ENCODE results near the gene XRRA1.

XRRA1 gene

DNA sequence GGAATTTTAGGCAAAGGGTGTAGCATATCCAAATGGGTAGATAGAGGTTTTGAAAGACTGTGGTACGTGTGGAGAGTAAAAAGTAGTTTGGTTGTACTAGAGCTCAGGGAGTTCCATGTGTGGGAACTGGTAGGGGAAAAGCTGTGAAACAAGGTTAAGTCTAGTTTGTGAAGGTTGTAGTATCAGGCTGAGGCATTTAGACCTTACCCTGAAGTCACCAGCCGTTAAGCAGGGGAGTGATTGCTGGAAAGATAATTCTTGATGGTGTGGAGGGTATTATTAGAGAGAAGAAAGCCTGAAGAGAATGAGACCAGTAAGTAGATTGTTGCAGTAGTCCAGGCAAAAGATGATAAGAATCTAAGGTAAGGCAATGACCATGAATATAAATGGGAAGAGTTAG is 132.2 kb downstream of the XRRA1 start:
- no peak overlapping the region for H3K27ac Mint-ChIP-seq
- no peak overlapping the region for H3K4me3 Mint-ChIP-seq
- no peaks in the 10 kb centered on the region for H3K9me3 Mint-ChIP-seq
- no peaks in the 10 kb centered on the region for H3K27me3 Mint-ChIP-seq (ENCODE audit: low read depth)
- peaks cover 23% of the 10 kb centered on the region for H3K4me1 Mint-ChIP-seq (ENCODE audit: low read depth)
- peaks cover 39% of the 10 kb centered on the region for H3K36me3 Mint-ChIP-seq (ENCODE audit: low read depth)

- peaks cover 20% of the 10 kb centered on the region for H3K4me1 Mint-ChIP-seq (ENCODE audit: low read depth)
- H3K9me3 Mint-ChIP-seq, result no peaks in the 10 kb centered on the region
- no peak overlapping the region for H3K27ac Mint-ChIP-seq
- H3K4me3 Mint-ChIP-seq, result no peak overlapping the region
- H3K27me3 Mint-ChIP-seq (ENCODE audit: low read depth), result no peaks in the 10 kb centered on the region
- H3K36me3 Mint-ChIP-seq (ENCODE audit: low read depth), result peaks cover 38% of the 10 kb centered on the region
These were observed 132.9 kb downstream of the XRRA1 start for GRCh38 chr11:74815966-74816365.

- no peaks in the 10 kb centered on the region for H3K27me3 Mint-ChIP-seq (ENCODE audit: low read depth)
- peaks cover 7% of the 10 kb centered on the region for H3K36me3 Mint-ChIP-seq (ENCODE audit: low read depth)
- no peaks in the 10 kb centered on the region for H3K9me3 Mint-ChIP-seq
- no peak overlapping the region for H3K27ac Mint-ChIP-seq
- peaks cover 8% of the 10 kb centered on the region for H3K4me1 Mint-ChIP-seq (ENCODE audit: low read depth)
- H3K4me3 Mint-ChIP-seq, result no peak overlapping the region
These were observed 139.1 kb downstream of the XRRA1 start for GRCh38 chr11:74809801-74810200.

DNA sequence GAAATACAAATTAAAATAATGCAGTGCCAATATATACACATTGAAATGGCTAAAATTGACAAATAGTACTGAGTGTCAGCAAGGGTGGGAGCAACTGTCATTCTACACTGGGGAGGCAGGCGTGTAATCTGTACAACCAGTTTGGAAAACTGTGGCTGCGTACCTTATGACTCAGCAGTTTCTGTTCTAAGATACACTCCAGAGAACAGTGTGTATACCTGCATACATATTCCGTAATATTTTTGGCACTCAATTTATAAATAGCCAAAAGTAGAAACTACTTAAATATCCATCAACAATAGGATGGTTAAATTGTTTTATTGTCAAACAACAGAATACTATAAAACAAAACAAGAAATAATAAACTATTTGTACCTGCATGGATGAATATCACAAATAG is 142.6 kb downstream of the XRRA1 start:
- H3K27ac Mint-ChIP-seq, result no peak overlapping the region
- H3K4me1 Mint-ChIP-seq (ENCODE audit: low read depth), result peaks cover 8% of the 10 kb centered on the region
- no peaks in the 10 kb centered on the region for H3K27me3 Mint-ChIP-seq (ENCODE audit: low read depth)
- no peaks in the 10 kb centered on the region for H3K9me3 Mint-ChIP-seq
- H3K36me3 Mint-ChIP-seq (ENCODE audit: low read depth), result peaks cover 7% of the 10 kb centered on the region
- H3K4me3 Mint-ChIP-seq, result no peak overlapping the region

DNA sequence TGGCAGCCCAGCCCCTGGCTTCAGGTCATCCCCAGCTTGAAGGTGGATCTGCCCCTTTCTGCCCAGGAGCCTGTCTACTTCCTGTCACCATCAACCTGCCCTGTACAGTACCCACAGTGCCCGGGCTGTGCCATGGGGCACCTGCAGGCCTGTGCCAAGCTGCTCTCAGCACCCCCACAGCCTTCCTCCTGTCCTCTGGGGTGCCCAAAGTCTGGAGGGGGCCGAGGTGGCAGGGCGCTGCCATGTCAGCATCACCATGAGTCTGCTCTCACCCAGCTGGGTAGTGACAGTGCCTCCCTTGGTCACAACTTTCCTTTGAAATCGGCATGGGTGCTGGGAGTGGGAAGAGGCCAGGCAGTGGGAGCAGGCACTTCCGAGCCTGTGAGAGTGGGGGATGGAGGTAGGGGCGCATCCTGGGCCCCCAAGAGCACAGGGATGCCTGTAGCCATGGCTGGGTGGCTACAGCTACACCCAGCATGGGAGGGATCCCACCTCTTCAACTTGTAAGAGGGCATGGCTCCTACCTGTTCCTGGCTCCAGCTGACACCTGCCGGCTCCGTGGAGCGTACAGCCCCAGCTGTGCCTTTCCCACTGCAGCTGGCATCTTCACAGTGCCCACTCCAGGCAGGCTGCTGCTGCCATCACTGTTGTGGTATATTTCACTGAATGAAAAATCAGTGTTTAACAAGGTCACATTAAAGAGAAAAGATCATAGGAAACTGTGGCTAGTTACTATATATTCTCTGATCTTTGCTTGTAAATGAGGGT is 157.4 kb downstream of the XRRA1 start:
- Mint-ChIP-seq H3K36me3 (ENCODE audit: low read depth) (peaks cover 36% of the 10 kb centered on the region), H3K9me3 (no peaks in the 10 kb centered on the region), H3K4me3 (no peak overlapping the region), H3K27me3 (ENCODE audit: low read depth) (no peaks in the 10 kb centered on the region), H3K27ac (no peak overlapping the region), H3K4me1 (ENCODE audit: low read depth) (peaks cover 4% of the 10 kb centered on the region)

Measured in T-helper 1 cell treated with Interleukin-12 subunit alpha and Interleukin-12 subunit beta and Interleukin-4 antibody, amounts not matched to agents 30 μg/mL and 1 μg/mL, for 36 hours (primary cell).